Neural cell (in vitro differentiated cells): ENCODE results near the gene AMZ1.

ENCODE experiments used
- EP300 ChIP-seq: fragments of 450-650 bp; conservative IDR thresholded peaks from 2 replicates; pipeline ENCODE4 v1.6.1; 2014; ENCODE audit warnings: antibody characterized with exemption, mild to moderate bottlenecking, moderate library complexity; ENCODE audit not compliant: poor library complexity, severe bottlenecking
- EZH2 ChIP-seq: fragments of 200-600, 300-800 bp; shearing (Covaris generic), sonication (generic); IDR thresholded peaks from 2 replicates; pipeline ENCODE4 v1.6.1; 2014; ENCODE audit warnings: antibody characterized with exemption, low read length, borderline replicate concordance, mild to moderate bottlenecking; ENCODE audit not compliant: insufficient read depth, poor library complexity, severe bottlenecking
- MXI1 ChIP-seq: fragments of 450-650 bp; conservative IDR thresholded peaks from 2 replicates; pipeline ENCODE4 v1.6.1; 2014; ENCODE audit warnings: antibody characterized with exemption, mild to moderate bottlenecking; ENCODE audit not compliant: poor library complexity, severe bottlenecking
- POLR2AphosphoS5 ChIP-seq: IDR thresholded peaks from 2 replicates; pipeline ENCODE4 v1.6.1; 2012
- TF ChIP-seq, protein P1 (sequence below): fragments of 450-650 bp; IDR thresholded peaks from 2 replicates; pipeline ENCODE4 v1.5.1; 2014; ENCODE audit warnings: antibody characterized with exemption, mild to moderate bottlenecking, moderate library complexity; ENCODE audit not compliant: poor library complexity, severe bottlenecking
- TF ChIP-seq, protein P2 (sequence below): IDR thresholded peaks from 2 replicates; pipeline ENCODE4 v1.6.1; 2012; ENCODE audit warnings: borderline replicate concordance

DNA sequence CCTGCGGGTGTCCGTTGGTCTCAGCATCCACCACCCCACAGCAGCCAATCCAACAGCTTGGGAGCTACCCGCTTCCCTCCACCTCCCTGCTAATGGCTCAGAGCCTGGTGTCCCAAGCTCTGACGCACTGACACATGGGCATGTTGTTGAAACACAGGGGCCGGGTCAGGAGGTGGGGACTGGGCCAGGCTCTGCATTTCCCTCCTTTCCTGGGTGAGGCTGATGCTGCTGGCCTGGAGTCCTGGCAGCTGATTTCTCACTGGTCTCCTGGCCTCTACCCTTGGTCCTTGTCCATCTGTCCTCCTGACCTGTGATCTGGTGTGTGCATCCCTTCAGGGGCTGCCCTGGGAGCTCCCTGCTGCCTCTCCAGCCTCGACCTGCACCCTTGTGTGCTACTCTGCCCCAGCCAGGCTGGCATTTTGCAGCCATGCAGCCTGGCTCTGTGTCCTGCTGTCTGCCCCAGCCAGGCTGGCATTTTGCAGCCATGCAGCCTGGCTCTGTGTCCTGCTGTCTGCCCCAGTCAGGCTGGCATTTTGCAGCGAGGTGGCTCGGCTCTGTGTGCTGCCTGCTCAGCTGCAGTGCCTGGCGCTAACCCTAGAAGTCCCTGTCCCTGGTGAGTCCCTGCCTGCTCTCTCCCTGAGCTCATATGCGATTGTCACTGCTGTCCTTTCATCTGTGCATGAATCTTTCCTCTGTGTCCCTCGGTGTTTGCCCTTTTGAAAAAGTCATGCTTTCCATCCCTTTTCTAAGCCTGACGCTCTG is 14.0 kb downstream of the AMZ1 start:
- TF ChIP-seq, protein P1, sequence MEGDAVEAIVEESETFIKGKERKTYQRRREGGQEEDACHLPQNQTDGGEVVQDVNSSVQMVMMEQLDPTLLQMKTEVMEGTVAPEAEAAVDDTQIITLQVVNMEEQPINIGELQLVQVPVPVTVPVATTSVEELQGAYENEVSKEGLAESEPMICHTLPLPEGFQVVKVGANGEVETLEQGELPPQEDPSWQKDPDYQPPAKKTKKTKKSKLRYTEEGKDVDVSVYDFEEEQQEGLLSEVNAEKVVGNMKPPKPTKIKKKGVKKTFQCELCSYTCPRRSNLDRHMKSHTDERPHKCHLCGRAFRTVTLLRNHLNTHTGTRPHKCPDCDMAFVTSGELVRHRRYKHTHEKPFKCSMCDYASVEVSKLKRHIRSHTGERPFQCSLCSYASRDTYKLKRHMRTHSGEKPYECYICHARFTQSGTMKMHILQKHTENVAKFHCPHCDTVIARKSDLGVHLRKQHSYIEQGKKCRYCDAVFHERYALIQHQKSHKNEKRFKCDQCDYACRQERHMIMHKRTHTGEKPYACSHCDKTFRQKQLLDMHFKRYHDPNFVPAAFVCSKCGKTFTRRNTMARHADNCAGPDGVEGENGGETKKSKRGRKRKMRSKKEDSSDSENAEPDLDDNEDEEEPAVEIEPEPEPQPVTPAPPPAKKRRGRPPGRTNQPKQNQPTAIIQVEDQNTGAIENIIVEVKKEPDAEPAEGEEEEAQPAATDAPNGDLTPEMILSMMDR, result no peak
- TF ChIP-seq EZH2, result no peak
- TF ChIP-seq, protein P2, sequence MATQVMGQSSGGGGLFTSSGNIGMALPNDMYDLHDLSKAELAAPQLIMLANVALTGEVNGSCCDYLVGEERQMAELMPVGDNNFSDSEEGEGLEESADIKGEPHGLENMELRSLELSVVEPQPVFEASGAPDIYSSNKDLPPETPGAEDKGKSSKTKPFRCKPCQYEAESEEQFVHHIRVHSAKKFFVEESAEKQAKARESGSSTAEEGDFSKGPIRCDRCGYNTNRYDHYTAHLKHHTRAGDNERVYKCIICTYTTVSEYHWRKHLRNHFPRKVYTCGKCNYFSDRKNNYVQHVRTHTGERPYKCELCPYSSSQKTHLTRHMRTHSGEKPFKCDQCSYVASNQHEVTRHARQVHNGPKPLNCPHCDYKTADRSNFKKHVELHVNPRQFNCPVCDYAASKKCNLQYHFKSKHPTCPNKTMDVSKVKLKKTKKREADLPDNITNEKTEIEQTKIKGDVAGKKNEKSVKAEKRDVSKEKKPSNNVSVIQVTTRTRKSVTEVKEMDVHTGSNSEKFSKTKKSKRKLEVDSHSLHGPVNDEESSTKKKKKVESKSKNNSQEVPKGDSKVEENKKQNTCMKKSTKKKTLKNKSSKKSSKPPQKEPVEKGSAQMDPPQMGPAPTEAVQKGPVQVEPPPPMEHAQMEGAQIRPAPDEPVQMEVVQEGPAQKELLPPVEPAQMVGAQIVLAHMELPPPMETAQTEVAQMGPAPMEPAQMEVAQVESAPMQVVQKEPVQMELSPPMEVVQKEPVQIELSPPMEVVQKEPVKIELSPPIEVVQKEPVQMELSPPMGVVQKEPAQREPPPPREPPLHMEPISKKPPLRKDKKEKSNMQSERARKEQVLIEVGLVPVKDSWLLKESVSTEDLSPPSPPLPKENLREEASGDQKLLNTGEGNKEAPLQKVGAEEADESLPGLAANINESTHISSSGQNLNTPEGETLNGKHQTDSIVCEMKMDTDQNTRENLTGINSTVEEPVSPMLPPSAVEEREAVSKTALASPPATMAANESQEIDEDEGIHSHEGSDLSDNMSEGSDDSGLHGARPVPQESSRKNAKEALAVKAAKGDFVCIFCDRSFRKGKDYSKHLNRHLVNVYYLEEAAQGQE, result no peak
- TF ChIP-seq POLR2AphosphoS5, result no peak
- TF ChIP-seq EP300, result no peak
- TF ChIP-seq MXI1, result no peak
